NCI-H187 treated with DMSO at 0.1 percent for 48 hours (cell line): Measurements from ENCODE around the gene KLK7.

ENCODE experiments used
- DNase-seq: peaks from one replicate; lab custom pipeline; 2025; lab: John Stamatoyannopoulos, UW

Gene KLK7

DNA sequence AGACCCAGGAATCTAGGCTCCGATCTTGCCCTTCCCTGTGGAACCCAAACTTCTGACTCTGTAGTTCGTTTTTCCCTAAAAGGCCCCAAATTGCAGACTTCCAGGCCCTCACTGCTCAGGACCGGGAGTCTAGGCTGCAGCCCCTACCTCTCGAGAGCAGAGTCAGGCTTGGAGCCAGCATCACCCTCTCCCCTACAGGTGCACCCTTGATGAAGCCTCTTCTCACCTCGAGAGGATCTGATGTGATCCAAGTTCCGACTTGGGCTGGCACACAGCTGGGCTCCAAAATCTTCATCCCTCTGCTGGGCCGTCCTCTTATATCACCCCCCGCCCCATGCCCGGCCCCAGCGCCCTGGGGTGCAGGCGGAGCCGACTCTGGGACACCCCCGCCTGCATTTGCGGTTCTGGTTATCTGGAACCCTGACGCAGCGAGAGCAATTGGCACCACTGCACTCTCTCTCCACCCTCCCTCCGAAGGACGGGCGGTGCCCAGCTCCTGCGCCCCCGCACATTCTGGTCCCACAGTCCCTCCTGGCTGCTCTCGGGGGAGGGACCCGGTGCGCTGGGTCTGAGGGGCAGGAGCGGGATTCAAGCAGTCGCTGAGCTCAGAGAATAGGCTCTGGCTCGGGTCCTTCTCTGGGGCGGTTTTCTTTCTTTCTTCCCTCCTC lies at the start of gene KLK7:
Gene KLK7 (minus strand): TSS at position 293 of the 668 bp plus-strand sequence. CDS start 1,518 bp downstream, outside the sequence.
- DNase-seq: no peak

DNA sequence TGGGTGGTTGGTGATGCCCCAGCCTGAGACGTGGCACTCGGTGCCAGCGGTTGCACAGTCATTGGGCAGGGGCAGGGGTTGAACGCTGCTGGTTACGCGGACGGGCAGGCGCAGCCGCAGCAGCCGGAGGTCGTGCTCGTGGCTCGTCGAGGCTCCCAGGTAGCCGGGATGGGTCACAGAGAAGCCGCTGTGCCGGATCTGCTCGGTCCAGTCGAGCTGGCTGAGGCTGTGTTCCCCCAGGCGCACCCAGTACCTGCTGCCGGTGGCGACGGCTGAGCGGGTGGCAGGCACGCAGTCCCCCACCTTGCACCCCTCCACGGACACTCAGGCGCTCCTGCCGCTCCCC lies 48.1 kb upstream of the KLK7 start:
- DNase-seq: no peak

DNA sequence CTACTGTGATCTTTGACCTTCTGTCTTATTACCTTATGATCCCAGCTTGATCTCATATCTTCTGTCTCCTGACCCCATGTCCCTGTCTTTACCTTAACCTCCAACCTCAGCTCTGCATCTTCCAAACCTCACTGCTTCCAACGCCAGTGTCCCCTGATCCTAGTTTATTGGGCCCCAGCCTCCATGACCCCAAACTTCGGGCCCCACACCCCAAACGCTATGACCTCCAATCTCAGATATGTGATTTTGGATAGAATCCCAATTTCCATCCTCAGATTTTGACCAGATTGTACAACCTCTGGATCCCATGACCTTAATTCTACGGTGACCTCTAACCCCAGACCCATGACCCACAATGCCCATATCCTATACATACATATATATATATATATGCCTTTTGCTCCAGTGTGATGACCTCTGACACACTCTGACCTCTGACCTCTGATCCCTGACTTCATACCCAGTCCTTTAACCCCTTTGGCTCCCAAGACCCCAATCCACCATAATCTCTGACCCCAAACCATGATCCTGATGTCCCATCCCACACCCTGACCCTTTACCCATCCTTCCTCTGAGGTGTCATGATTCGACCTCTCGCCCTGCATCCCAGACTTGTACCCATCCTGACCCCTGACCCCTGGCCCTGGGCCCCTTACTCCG lies 47.6 kb upstream of the KLK7 start:
- no peak for DNase-seq

DNA sequence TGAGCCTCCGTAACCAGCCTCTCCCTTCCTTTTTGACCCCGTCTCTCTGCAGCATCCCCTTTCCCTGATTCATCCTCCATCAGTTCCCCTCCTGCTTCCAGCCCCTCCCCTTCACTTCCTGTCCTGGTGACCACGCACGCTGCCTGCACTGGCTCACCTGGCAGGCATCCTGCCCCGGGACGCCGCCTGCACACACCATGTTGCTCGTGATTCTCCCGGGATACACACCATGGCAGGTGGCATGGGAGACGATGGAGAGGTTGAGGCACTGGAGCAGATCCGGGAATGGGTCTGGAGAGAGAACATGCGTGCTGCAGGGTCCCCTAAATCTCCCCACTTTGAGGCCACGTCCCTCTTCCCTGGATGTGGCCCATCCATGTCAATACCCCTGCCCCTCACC lies 46.9 kb upstream of the KLK7 start:
- no peak for DNase-seq

DNA sequence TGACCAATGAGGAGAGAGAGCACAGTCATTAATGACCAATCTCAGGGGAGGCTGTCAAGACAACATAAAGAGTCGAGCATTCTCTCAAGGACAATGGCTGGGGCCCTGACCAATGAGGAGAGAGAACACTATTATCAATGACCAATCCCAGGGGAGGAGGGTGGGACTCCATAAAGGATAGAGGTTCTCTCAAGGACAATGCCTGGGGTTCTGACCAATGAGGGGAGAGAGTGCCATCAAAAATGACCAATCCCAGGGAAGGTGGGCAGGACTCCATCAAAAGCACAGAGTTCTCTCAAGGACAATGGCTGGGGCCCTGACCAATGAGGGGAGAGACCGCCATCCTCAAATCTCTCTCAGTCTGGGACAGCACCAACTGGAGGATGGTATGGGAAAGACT lies 46.0 kb upstream of the KLK7 start:
- DNase-seq: no peak

DNA sequence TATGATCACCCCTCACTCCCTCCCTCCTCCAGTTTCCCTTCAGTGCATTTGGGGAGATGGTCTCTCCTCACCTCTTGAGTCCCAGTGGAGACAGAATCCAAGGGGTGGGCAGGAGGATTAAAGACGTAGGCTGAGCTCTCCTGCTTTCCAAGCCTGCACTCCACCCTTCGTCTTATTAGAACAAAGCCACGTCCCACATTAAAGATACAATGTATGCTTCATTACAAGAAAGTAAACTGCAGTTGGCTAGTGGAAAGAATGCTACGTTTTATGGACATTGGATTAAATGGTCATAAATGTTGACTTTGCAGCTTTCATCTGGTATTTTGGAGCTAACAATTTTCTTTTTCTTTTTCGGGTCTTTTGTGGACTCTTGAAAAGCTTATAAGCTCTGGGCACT lies 44.2 kb upstream of the KLK7 start:
- DNase-seq: no peak

DNA sequence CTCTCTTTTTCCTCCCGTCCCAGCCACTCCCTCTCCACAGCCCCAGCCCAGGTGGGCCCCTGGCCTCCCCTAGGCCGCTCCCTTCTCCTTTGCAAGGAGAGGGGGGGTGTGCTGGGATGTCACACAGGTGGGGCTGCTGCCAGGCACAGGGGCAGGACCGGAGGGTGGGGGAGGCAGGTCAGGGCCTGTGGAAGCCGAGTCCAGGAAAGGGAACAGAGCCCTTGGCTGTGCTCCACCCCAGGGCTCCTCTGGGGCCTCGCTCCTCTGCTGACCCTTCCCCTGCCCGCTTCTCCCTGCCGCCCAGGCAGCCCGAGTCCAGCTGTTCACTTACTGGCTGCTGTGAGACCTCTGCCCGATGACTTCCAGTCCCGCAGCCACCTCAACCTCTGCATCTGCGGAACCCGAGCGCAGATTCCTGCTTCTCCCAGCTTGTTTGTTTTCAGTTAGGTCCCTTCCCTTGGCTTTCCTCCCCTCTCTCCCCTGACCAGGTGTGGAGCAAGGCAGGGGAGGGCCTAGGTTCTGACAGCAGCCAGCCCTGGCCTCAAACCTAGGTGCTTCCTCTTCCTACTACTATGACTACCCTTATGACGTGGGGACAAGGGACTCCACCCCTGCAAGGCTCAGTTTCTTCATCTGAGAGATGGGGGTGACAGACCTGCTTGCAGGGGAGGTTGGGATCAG lies 43.5 kb upstream of the KLK7 start:
- no peak for DNase-seq

DNA sequence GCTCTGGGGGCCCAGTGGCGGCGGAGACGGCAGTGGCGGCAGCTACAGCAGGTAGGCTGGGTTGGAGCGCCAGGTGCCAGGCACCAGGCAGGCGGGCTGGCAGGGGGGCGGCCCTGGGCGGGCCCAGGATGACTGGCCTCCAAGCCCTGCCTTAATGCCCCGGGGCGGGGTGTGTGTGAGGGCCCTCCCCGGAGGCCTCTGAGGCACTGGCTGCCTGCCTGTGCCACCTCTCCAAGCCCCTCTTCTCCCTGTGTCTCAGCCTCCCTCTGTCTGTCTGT lies 42.8 kb upstream of the KLK7 start, which contains the start of gene KLK11:
Gene KLK11 (minus strand): TSS at position 63 of the 278 bp plus-strand sequence. CDS start 985 bp downstream, outside the sequence.
- no peak for DNase-seq

DNA sequence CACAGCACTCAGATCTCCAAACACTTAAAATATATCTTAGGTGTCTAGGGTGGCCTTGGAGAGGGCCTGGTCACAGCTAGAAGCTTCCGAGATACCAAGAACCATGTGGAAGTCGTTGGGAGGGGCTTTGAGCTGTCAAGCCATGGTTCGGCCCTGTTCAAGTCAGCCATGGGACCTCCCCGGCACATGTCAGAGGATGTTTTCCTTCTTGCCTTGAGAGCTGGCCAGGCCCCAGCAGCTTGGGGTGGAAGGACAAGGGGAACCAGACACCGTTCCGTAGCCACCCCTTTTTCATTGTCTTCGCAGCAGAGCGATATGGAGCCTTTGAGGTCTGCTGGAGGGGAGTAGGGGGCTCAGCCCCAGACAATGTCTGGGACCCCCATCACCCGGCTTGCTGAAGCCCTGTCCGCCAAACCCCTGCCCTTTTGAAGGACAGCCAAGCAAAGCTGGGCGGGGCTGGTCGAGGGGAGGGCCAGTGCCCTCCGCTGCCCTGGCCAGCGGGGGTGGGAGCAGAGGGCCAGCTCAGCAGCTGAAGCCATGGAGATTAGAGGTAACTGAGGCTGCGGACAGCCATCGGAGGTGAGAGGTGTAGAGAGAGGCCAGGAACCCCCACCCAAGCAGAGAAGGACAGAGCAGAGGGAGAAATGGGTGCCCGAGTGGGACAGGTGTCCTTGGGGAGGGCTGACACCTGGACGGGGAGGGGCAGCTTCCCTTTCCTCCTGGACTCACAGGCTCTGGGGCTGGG lies 42.3 kb upstream of the KLK7 start:
- DNase-seq: no peak

DNA sequence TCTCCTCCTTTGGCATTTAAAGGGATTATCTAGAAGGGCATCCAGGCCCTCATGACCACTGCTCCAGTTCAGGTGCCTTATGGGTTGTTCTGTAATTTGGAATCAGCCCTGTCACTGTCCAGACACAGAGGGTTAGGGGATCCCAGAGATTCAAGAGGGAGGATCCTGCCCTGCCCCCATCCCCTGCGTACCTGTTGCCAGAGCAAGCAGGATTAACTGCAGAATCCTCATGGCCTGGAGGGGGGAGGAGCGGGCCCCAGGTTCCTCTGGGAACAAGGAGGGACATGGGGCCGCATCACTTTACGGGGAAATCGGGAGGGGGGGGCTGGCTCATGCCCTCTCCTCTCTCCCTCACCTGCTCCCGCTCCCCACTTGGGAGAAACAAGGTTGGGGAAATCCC lies 41.7 kb upstream of the KLK7 start:
- no peak for DNase-seq

DNA sequence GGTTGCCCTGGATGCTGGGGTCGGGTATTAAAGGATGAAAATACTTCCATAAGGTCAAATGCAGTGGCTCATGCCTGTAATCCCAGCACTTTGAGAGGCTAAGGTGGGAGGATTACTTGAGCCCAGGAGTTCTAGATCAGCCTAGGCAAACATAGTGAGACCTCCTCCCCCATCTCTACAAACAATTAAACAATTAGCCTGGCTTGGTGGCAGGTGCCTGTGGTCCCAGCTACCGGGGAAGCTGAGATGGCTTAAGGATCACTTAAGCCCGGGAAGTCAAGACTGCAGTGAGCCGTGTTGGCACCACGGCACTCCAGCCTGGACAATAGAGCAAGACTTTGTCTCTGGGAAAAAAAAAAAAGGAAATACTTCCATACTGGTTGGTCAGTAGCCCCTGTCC lies 41.2 kb upstream of the KLK7 start:
- DNase-seq: peak; percentile 85

DNA sequence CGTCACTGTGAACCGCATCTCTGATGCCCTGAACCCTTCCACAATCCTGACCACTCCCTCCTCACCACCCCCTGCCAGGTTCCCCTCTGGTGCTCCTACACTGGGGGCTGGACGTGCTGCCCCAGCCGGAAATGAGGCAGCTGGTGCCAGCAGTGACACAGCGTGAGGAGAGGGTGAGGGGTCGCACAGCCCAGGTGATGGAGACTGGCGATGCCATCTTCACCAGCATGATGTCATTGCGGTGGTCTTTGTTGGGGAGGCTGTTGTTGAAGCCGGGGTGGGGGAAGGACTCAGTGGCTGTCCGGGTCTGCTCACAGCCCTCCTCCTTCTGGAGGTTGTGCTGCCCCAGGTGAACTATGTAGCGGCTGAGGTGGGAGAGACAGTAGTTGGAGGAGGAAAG lies 40.2 kb upstream of the KLK7 start:
- no peak for DNase-seq

DNA sequence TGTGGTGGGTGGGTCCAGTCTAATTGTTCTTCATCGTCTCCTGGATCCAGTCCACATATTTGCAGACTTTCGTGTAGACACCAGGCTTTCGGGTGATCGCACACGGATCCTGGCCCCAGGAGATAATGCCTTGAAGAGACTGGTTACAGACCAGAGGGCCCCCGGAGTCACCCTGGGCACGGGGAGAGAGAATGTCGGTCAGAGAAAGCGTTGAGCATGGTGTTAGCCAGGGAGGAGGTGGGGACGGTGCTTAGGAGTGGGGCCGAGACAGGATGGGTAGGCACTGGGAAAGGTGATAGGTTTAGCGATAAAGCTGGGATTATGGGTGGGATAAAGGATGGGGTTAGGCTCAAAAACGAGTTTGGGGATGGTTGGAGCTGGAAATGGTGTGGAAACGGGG lies 38.8 kb upstream of the KLK7 start:
- no peak for DNase-seq

DNA sequence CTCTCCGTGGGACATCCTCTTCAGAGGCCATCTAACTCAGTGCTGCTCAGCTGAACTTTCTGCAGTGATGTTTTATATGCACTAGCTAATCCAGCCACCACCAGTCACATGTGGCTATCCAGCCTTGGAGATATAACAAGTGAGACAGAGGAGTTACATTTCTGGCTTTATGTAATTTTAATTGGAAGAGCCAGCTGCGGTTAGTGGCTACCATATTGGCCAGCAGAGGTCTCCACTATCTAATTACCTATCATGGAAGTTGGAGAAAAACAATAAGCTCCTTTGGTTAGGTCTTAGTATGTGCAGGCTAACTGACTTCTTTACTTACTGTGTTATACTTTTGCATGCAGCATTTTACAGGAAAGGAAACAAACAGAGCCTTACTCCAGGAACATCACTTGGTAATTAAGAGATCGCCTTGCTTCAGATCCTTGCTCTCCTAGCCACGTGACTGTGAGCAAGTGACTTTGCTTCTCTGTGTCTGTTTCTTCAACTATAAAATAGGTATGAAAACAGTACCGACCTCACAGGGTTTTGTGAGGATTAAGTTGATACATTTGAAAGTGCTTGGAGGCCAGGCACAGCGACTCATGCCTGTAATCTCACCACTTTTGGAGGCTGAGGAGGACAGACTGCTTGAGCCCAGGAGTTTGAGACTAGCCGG lies 37.4 kb upstream of the KLK7 start:
- peak; percentile 22 for DNase-seq

DNA sequence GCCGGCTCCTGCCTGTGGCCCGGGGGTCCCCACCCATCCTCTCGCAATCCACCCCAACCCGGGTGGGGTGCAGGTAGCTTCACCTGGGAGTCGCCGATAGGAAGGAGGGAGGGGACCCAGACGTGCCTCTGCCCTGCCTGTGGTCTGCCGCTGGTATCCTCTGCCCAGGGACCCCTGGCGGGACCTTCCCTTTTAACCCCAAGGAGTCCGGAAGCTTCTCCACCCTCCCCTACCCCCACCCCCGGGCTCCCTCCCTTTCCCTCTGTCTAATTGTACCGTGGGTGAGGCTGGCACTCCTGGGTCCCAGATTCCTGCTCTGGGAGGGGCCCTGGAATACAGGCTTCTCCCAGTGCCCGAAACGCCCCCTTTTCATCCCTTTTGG lies 35.8 kb upstream of the KLK7 start, which contains the start of gene KLK10:
Gene KLK10 (minus strand): TSS at position 166 of the 382 bp plus-strand sequence. CDS start 579 bp downstream, outside the sequence.
- DNase-seq: no peak

DNA sequence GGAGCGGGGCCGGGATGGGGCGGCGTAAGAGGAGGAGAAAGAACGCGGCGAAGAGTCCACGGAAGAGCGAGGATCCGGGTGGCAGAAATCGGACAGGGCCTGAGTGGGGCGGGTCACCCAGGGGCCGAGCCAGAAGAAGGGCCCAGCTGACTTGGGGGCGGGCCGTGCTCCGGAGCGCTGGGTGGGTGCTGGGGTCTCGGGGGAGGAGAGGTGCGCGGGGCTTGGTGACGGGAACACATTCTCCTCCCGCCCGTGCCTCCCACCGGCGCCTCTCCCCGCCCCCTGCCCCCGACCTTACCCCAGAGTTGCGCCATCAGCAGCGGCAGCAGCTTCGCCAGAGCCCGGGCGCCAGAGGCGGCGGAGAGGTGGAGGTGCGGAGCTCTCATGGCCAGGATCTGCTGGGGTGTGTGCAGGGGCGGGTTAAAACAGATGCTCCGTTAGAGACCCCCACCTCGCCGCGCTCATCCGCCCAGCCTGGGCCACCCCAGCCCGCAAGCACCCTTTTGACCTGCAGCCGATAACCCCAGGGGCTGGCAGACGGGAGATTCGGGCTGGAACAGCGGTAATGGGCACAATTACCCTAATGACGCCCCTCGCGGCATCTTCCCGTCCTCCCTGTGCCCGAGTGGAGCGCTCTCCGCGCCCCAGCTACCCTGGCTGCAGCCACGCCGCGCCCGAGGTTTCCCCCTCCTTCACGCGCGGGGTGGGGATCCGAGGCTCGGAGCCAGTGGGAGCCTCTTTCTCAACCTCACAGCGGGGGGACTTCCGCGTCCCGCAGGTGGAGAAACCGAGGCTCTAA lies 35.2 kb upstream of the KLK7 start:
- no peak for DNase-seq

DNA sequence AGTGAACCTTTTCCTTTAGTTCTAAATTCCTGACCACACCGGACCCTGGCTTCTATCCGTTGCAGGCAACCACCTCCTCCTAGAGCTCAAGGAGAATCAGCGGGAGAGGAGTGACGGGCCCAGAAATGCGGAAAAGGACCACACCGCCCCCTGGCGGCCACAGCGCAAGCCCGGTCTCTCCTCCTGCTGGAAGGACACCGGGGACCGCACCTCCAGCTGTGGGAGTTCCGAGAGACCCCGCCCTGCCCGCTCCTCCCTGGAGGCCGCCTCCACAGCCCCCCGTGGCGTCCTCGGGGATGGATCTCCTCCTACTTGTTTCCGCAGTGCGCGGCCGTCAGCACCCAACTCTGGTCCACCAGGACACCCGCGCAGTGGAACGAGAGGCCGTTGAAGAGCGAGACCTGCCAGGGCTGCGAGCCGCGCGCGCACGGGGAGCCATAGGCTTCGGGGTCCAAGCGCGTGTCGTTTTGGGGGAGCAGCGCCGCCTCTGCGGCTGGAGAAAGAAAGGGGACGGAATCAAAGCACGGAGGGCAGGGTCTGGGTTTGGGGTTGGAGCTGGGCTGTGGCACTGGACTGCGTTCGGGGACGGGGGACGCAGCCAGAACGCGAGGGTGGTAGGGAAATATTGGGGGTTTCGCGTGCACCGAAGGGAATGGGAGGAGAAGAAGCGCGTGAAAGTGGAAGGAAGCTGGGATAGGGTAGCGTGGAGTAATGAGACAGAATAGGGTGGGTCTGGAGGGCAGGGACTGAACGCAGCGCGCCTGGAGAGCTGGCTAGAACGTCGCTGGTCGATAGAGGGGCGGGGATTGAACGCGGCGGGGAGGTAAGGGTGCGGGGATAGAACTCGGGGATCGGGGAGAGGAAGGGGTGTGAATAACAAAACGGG lies 33.3 kb upstream of the KLK7 start:
- DNase-seq: no peak

DNA sequence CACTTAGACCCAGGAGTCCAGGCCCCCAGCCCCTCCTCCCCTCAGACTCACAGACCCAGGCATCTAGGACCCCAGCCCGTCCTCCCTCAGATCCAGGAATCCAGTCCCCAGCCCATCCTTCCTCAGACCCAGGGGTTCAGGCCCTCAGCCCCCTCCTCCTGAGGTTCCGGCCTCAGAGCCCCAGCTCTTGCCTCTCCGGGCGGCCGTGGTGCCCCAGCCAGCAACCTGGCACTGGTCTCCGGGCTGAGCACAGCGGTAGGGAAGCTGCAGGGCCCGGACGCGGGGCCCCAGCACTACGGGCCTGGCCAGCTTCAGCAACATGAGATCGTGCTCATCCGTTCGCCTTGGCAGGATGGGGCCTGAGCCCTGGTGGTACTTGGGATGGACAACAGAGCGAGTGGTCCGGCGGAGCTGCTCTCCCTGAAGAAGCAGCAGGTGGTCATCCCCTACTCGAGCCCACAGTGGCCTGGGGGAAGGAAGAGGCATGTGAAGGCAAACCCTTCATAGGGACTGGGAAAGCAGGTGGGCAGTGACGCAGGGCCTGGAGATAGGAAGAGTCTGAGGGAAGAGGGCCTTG lies 32.1 kb upstream of the KLK7 start:
- DNase-seq: no peak

DNA sequence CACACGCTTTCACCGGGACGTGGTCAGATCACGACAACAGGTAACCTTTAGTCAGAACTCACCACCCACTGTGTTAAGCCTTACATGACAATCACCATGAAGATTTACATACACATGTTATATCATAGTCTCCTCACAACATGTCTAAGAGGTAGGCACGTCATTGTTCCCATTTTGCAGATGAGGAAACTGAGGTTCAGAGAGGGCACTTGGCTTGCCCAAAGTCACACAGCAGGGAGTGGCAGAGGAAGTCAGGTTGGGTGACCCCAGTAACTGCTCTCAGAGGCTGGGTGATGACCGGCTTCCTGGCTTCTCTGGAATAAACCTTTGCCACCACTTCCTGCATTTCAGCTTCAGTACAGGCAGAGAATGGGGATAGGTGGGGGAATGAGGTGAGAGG lies 30.5 kb upstream of the KLK7 start:
- DNase-seq: no peak

DNA sequence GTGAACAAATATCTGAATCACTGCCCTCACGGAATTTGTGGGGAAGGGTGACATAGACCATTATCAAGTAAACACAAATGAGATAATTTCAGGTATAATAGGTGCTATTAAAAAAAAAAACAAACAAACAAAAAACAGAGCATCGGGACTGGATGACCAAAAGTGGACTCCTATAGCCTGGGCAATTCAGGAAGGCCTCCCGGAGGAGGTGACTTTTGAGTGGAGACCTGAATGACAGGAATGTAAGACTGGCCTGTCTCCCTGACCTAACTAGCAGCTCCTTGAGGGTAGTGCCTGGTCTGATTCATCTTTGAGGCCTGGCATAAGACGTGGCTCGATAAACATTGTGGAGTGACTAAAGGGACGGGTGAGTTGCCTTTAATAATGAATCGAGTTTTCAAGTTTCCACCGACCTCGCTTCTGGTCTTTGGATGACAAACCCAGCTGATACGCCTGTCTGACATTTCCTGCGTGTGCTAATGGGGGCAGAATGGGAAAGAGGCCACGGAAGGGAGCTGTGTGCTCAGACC lies 29.0 kb upstream of the KLK7 start:
- no peak for DNase-seq
